GM18519 (cell line): ENCODE data around the gene TMEM219.

Source experiments
- ATAC-seq: cut with Tn5 transposase; IDR thresholded peaks from one replicate; pipeline ENCODE4 v1.9.1; 2021; ENCODE audit warnings: mild to moderate bottlenecking, moderate library complexity; ENCODE audit not compliant: unreplicated experiment, low FRiP score

Gene TMEM219

DNA sequence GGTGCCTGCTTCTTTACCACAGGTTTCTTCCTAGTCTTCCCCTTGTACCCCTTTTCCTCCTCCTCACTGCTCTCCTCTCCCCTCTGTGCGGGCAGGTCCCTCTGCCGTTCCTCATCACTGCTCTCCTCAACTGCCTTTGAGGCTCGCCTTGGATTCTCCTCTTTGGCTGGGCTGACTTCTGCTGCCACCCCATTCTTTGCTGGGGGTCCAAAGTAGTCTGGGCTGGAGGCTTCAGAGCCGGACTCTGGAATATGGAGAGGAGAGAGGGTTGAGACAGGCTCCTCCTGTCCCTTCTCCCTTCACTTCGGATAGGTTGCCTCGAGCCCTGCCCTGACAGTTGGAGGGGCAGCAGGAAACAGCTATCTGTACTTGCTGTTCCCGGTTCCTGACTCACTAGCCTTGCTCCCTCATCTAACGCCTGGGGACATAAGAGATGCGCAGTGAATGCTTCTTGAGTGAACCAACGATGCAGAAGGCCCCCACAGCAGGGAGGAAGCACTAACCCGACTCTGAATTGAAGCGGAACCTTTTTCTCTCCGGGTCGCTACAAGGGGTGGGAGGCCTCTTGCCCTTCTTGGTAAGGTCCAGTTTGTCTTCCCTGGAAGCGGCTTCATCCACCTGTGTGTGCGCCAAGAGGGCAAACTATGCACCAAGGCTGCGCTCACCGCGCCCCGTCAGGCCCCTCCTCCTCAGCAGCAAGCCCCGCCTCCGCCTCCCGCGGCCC lies 32.9 kb downstream of the TMEM219 start:
- ATAC-seq: no peak

DNA sequence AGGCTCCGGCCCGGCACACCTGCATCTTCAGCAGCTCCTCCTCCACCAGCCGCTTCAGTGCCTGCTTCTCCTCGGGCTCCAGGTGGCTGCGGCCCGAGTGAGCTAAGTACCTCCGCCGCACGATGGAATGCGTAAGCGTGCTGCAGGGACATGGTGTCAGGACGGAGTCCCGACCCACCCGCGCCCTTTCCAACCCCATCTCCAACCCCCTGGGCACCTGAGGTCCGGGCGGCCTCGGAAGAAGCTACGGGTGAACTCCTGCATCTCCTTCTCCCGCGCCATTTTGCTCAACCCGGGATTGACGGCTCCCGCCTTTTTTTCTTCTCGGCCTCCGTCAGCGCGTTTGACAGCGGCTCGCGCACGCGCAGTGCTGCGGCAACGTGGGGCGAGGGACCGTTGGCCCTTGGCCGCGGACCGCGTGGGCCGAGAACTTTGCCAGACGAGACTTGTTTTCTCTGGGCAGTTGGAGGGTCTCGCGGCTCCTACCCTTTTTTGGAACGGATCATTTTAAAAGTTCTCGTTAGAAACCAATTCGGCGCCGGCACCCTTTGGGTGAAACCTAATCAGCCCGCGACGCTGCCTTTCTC lies 33.5 kb downstream of the TMEM219 start, which contains the start of gene HIRIP3:
HIRIP3 (minus strand) TSS at position 294 of the 587 bp plus-strand sequence; CDS start at position 282, 12 bp downstream.
- peak; percentile 12 for ATAC-seq

GRCh38 chr16:29995911-29996765 lies 34.3 kb downstream of the TMEM219 start, which contains the start of gene INO80E:
Gene INO80E (plus strand): TSS chr16:29996241. CDS start chr16:29996311, 70 bp downstream.
- ATAC-seq: peak; percentile 86

GRCh38 chr16:29996766-29997250 lies 34.9 kb downstream of the TMEM219 start:
- no peak for ATAC-seq

DNA sequence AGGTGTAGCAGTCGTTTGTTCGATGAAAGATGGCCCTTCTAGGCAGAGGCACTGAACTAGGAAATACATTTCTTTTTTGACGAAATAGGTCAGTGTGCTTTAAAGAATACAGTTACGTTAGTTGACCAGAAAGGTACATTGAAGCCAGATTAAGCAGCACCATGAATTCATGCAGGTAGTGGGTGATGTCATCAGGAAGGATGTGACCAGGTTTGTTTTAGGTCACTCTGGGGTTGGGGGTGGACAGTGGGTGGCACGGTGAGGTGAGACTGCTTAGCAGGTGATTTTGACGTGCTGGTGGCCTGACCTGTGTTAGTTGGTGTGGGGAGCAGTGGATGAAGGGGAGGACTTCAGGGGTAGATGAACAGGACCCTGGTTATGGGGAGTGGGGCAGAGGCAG lies 37.7 kb downstream of the TMEM219 start:
- no peak for ATAC-seq

DNA sequence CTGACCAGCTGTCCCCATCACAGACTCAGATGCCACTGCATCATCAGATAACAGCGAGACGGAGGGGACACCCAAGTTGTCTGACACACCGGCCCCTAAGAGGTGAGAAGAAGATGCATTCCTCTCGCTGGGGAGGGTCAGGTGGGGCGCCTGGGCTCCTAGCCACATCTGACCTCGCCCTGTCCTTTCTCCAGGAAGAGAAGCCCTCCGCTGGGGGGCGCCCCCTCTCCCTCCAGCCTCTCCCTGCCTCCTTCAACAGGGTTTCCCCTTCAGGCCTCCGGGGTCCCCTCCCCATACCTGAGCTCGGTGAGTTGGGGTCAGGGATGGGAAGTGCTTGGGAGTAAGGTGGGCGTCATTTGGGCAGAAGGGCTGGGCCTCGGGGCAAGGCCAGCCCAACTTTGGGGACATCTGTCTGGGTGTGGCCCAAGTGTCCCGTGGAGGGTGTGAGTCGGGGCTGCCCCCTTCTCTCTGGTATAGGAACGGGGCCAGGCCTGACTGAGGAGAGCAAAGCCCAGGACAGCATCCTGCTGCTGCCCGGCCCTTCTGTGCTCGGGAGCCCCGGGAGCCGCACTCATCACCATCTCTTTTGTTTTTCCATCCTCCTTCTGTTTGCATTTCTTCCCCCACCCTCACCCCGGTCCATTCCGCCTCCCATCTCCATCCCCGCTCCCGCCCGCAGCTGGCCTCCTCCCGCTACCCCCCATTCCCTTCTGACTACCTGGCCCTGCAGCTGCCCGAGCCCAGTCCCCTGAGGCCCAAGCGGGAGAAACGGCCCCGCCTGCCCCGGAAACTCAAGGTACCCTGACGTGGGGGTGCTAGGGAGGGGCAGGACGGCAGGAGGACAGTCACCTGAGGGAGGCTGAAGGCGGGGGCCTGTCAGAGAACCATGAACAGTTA lies 39.1 kb downstream of the TMEM219 start:
- ATAC-seq: no peak

- ATAC-seq: no peak
These were observed 40.9 kb downstream of the TMEM219 start for GRCh38 chr16:30002614-30003346.

DNA sequence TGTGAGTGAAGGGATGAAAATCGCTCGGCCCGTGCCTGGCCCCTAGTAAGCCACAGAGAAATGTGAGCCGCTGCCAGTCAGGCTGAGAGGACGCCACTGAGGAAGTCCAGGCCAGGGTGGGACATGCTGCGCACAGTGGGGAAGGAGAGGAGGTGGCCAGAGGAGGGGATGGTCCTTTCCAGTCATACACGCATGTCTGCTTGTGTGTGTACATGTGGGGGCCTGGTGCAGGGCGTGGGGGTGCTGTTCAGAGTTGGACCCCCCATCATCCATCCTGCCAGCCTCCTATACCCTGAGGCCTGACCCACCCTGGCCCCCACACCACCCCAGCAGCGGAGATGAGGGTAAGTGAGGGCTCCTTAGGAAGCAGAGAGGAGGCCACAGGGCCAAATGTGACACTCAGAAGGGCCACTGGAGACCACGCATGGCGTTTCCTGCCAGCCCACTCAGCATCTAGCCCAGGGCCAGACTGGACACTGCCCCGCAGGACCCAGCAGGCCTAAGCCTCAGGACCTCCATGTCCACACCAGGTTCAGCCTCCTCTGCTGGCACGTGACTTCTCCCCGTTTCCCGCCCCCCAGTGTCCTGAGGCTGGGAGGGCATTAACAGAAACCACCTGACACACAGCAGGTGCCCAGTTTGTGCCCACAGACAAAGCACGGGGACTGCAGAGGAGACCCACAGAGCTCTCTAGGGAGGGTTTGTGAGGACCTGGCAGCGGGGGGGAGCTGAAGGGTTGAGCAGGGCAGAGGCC lies 42.0 kb downstream of the TMEM219 start:
- ATAC-seq: no peak

GRCh38 chr16:30004424-30004776 lies 42.5 kb downstream of the TMEM219 start:
- no peak for ATAC-seq

- ATAC-seq: no peak
These were observed 42.9 kb downstream of the TMEM219 start for GRCh38 chr16:30004811-30005242.

DNA sequence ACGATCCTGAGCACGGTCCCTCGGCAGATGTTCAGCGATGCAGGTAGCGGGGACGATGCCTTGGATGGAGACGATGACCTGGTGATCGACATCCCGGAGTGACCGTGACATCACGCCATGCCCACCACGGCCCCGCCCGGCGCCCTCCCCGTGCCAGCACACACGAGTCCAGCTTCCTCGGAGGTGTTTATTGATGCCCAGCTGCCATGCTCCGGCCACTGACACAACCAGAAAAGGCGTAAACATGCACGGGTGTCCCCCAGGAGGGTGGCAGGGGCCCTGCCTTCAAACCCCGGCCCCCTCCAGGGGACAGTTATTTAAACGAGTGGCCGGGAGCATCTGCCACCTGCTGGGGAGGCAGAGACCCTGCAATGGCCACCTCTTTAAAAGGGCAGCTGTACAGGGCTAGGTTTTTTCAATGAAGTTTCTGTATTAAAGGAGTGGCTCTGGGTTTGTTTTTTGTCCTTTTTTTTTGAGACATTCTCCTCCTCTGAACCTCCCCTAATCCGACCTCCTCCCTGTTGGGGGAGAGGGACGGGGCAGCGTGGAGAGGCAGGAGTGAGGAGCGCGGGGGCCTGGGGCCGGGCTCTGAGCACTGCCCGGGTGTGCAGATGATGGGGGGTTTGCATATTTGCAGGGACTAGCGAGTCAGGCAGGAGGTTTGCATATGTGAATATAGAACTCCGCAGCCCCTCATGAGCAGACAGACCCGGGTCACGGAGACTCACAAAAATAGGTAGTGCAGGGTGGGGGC lies 43.6 kb downstream of the TMEM219 start:
- no peak for ATAC-seq

GRCh38 chr16:30006095-30006473 lies 44.2 kb downstream of the TMEM219 start:
- ATAC-seq: no peak

DNA sequence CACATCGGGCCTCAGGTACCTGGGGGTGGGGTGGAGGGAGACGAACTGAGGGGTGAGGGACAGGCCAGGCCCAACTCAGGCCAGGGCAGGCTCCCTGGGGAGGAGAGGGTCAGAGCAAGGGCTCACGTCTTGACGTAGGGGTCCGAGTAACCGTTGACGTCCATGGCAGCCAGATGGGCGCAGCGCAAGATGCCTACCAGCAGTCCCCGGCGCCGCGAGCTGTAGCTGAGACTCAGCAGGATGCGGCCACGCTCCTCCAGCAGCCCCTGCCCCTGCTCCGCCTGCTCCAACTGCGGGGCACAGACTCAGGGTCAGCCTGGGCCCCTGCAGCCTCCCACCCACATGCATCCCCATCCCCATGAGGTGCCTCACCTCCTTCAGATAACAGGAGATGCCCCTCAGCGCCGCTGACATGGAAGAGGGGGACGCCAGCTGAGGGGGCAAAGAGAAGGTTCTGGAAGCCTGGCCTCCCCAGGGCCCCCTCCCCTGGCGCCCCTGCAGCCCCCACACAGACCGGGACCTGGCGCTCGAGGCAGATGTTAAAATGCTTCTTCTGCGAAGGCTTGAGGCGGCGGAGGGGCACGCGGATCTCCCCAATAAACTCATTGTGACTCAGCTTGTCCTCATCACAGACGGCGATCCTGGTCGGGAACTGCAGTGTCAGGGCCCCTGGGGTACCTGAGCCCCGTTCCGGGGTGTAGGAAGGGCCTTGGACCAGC lies 44.9 kb downstream of the TMEM219 start:
- no peak for ATAC-seq

DNA sequence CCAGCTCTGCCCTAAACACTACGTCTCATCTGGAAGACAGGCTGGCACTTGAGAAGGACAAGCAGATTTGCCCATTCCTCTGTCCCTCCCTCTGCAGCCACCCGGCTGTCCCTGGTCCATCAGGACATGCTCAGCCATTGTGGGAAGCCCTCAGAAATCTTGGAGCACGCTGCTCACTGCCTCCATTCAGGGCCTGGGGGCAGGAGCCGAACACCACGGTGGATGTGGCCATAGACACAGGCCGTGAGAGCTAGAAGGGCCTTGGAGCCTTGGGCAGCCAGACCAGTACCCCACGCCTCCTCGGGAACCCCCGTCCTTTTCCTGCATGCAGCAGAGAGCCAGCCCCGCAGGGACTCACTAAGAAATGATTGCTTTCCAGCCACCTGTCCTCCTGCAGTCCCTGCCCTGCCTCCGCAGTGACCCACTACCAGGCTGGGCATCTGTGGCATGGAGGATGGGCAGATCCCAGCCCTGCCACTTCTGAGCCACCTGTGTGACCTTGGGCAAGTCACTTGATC lies 45.6 kb downstream of the TMEM219 start:
- no peak for ATAC-seq

DNA sequence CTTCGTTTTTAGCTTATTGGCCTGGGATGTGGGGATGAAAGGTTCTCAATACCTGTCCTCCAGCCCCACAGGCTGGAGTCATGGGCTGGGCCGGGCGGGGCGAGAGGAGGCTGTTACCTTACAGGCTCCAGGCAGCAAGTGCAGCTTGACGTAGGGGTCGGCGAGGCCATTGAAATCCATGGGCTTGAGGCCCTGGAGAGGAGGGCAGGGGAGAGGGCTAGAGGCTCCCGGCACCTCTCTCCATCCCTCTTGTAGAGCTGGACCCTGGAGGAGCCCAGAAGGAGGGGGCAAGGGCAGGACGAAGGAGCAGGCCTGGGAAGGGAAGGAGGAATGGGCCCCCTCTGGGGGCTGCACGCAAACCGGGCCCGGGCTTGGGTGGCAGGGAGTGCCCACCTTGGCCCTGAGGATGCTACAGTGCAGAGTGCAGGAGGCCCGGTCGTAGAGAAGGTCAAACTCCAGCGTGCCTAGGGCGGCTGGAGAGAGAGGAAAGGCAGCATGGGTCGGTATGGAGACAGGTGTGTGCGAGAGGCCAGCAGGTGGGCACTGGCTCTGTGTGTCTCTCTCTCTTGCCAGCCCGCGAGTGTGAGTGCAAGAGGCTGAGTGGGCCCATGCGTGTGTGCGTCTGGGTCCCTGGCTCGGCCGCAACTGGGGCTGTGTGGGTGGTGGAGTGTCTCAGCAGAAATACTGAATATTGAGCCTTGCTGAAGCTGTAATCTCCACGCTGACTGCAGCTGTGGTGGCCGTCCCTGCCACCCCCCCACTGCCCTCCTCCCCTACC lies 47.4 kb downstream of the TMEM219 start:
- ATAC-seq: no peak
